AG04450 (cell line): ENCODE results near the gene SMIM41. TPM values are rescaled to one million over a fixed set of nuclear protein-coding genes. Genes with fewer than 3 reads are reported as not detected.

ENCODE experiments used
- CTCF ChIA-PET: fragments of 300-600, 350-600 bp; formaldehyde crosslinking; extraction: SDS; loops from one replicate; lab custom pipeline; 2022; ENCODE audit warnings: antibody characterized with exemption, inconsistent platforms; lab: Charles Lee
- POLR2A ChIA-PET: fragments of 350-600 bp; formaldehyde crosslinking; extraction: SDS; loops from one replicate; lab custom pipeline; 2021; ENCODE audit warnings: antibody characterized with exemption, inconsistent platforms; lab: Yijun Ruan, JAX
- DNase-seq: peaks from one replicate; pipeline ENCODE4 v3.0.0-alpha.2; 2011; ENCODE audit warnings: low read depth, low spot score
- H3K27ac ChIP-seq: one replicate; pipeline ENCODE4 v1.5.1; 2012; ENCODE audit warnings: low read depth, low read length, control low read depth
- H3K27me3 ChIP-seq: one replicate; pipeline ENCODE4 v1.6.0; 2012; ENCODE audit warnings: low read length; ENCODE audit not compliant: control insufficient read depth, insufficient read depth
- H3K4me3 ChIP-seq: 2 replicates; pipeline ENCODE4 v1.5.1; 2011; ENCODE audit warnings: mild to moderate bottlenecking, low read depth, low read length, control low read depth
- H3K9me3 ChIP-seq: 2 replicates; pipeline ENCODE4 v1.5.1; 2012; ENCODE audit warnings: low read length; ENCODE audit not compliant: control insufficient read depth, insufficient read depth
- CTCF ChIP-seq: IDR thresholded peaks from 2 replicates; pipeline ENCODE4 v1.5.1; 2011; ENCODE audit warnings: low read depth, low read length, control low read depth, inconsistent platforms
- polyA plus RNA-seq: library from polyadenylated mRNA; depleted of rRNA; stranded (reverse); fragments of >200 nt; gene quantifications from 2 replicates; pipeline ENCODE4 v1.2.3, GENCODE V29; 2011

SMIM41 gene
- polyA plus RNA-seq, 1 experiment, result not detected

DNA sequence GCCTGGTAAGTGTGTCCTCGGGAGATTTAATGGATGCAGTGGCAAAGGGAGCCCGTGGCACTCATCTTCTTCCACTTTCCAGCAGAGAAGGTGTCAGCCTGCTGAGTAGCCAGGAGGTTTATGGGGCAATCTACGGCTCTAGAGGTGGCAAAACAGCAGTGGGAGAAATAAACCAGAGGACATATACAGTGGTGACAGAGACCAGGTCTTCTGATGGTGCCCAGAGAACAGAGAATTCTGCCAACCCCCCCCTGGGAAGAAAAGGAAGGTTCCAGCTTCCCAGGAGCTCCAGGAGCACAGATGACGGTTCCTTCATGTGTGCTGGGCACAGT is 43.0 kb downstream of the SMIM41 start:
- DNase-seq, result no peak
- TF ChIP-seq CTCF, result no peak
- POLR2A ChIA-PET, result no interaction called here
- Histone ChIP-seq H3K9me3 (no peaks in the 10 kb centered on the region; the same call in 1 of the 2 replicates), H3K4me3 (no peak overlapping the region), H3K27me3 (peaks cover 13% of the 10 kb centered on the region), H3K27ac (no peak overlapping the region)
- CTCF ChIA-PET, result interaction anchor here (0.6 to 10.9 kb wide), 6 partner anchors 8 to 118 kb away, joined by 4 to 228 read pairs (median 8); no protein-coding TSS in a partner anchor

DNA sequence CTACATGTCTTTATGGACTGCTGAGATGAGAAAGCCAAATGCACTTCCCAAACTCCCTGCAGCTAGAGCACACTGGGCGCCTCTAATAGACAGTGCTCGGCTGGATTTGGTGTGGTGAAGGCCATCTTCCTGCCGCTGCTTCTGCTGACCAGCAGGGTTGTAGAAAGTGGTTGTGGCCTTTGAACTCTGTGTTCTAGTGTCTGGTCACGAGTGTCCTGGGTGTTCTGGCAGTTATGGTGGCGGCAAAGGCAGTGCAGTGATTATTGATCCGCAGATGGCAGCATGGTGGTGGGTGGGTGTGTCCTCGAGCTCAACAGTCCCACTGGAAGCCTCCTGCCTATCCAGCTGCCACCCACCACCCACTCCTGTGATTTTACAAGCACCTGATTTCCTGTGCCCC is 43.4 kb downstream of the SMIM41 start:
- Histone ChIP-seq H3K27me3 (peaks cover 13% of the 10 kb centered on the region), H3K9me3 (no peaks in the 10 kb centered on the region; the same call in 1 of the 2 replicates), H3K27ac (no peak overlapping the region), H3K4me3 (no peak overlapping the region)
- no peak for TF ChIP-seq CTCF
- DNase-seq, result no peak
- ChIA-PET CTCF (interaction anchor here (1.1 to 10.9 kb wide), 7 partner anchors 8 to 757 kb away, joined by 6 to 228 read pairs (median 8); no protein-coding TSS in a partner anchor), POLR2A (no interaction called here)

- no peaks in the 10 kb centered on the region; the same call in 1 of the 2 replicates for H3K9me3 ChIP-seq
Measured at GRCh38 chr12:52123487-52124186, 44.1 kb downstream of the SMIM41 start.

DNA sequence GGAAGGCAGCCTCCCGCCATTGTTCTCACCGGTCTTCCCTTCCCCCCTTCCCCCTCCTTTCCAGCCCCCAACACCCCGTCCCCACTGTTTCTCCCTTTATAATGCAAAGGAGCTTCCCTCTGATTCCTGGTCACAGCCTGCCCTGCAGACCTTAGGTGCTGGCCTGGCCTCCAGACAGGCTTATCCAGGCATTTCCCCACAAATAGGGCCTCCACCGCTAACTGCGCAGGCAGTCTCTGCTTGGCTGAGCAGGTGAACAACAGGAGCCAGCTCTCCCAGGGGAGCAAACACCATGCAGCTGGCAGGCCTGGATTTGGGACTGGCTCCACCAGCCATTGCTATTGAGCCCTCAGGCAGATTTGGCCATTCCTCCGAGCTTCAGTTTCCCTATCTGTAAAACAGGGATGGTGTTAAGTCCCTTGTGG is 46.0 kb downstream of the SMIM41 start:
- POLR2A ChIA-PET, result no interaction called here
- CTCF ChIA-PET, result interaction anchor here (1.1 to 10.9 kb wide), 2 partner anchors 100 to 153 kb away, joined by 3 to 228 read pairs; no protein-coding TSS in a partner anchor

More at GRCh38 chr12:52123487-52124186, 44.1 kb downstream of the SMIM41 start:
- Histone ChIP-seq H3K27me3 (peaks cover 13% of the 10 kb centered on the region), H3K27ac (no peak overlapping the region), H3K4me3 (no peak overlapping the region)
- ChIA-PET CTCF (interaction anchor here (0.7 to 10.9 kb wide), 8 partner anchors 25 to 756 kb away, joined by 3 to 228 read pairs (median 5); partner anchors contain the start of gene ATG101), POLR2A (interaction anchor here (0.6 to 0.7 kb wide), 2 partner anchors 24 to 65 kb away, joined by 3 to 8 read pairs; no protein-coding TSS in a partner anchor)
- TF ChIP-seq CTCF, result no peak
- no peak for DNase-seq

More for the DNA sequence above, 46.0 kb downstream of the SMIM41 start:
- Histone ChIP-seq H3K27ac (no peak overlapping the region), H3K9me3 (no peaks in the 10 kb centered on the region), H3K27me3 (peaks cover 9% of the 10 kb centered on the region), H3K4me3 (no peak overlapping the region)
- TF ChIP-seq CTCF, result no peak
- DNase-seq, result no peak
